Uterus (tissue), 2 donors: Measurements from ENCODE around the gene BCL11B.

Experiments
- CTCF ChIP-seq, 4 experiments: fragments of 200-600 bp in 2 of 4; fragments of 450-650 bp in 2 of 4; sonication (generic) in 2 of 4; IDR thresholded peaks; one replicate each; pipeline ENCODE4 v1.5.1; 2016 to 2019; ENCODE audit warnings: antibody characterized with exemption in 4 of 4, mild to moderate bottlenecking in 2 of 4, moderate library complexity in 1 of 4
- POLR2A ChIP-seq, 2 donors: fragments of 450-650 bp; IDR thresholded peaks; one replicate each; pipeline ENCODE4 v1.6.1; 2016; ENCODE audit warnings: antibody characterized with exemption in 2 of 2, mild to moderate bottlenecking in 1 of 2, moderate library complexity in 1 of 2

DNA sequence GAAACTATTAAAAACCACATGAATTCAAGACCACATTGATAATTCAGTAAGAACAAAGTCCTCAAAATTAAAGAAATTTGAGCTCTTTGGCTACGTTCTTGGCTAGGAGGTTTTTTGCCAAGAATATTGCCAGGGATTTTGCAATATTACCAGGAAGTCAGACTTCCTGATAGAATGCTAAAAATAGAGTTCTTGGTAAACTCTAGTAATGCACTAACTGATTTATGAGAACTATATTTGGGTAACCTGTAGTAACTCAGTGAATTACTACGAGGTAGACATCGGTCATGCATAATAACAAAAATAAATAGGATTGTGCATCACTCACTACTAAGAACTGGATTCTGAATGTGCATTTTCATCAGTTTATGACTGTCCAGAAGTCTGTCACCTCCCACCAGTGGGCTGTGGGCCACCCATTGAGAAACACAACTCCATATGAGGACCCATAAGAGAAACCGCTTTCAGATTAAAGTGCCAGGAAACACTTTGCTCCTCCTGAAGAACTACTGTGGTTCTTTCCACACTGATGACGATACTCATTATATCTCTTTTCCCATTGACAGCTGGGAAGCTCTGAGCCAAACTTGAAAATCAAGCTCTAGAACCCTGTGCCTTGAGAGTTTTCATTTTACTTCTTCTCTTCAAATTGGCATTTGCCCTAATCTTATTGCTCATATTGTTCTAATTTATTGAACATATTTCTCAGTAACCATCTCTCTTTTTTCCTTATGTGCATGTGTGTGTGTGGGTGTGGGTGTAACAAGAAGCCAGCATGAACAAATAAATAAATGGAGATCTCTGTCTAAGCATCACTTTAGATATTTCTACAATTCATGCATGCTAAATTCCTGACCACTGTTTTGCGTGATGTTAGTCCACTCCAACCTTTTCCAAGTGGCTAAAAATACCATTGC is 116.6 kb downstream of the BCL11B start:
- TF ChIP-seq CTCF (IDR thresholded peaks at IDR 0.05) = no peak
- TF ChIP-seq POLR2A (IDR thresholded peaks at IDR 0.05) = no peak
